IMR-90 (cell line): ENCODE measurements around the gene RYR3.

Experiments
- BHLHE40 ChIP-seq: fragments of 150-350 bp; IDR thresholded peaks from 2 replicates; pipeline ENCODE4 v1.6.1; 2016; ENCODE audit warnings: mild to moderate bottlenecking, low read depth, low read length
- CTCF ChIP-seq: conservative IDR thresholded peaks from 2 replicates; pipeline ENCODE4 v1.5.1; 2012; ENCODE audit warnings: mild to moderate bottlenecking, low read depth, low read length, improper control_type of control experiment
- ELK1 ChIP-seq: fragments of 150-350 bp; IDR thresholded peaks from 2 replicates; pipeline ENCODE4 v1.6.1; 2016; ENCODE audit warnings: low read depth, mild to moderate bottlenecking, low read length, moderate library complexity, borderline replicate concordance
- MAFK ChIP-seq: IDR thresholded peaks from 2 replicates; pipeline ENCODE4 v1.6.1; 2012; ENCODE audit warnings: low read depth, low read length, improper control_type of control experiment
- MXI1 ChIP-seq: IDR thresholded peaks from 2 replicates; pipeline ENCODE4 v1.6.1; 2012; ENCODE audit warnings: low read depth, mild to moderate bottlenecking, low read length, moderate library complexity, borderline replicate concordance
- POLR2A ChIP-seq: IDR thresholded peaks from 2 replicates; pipeline ENCODE4 v1.6.1; 2012; ENCODE audit warnings: mild to moderate bottlenecking, low read depth, low read length
- RFX5 ChIP-seq: IDR thresholded peaks from 2 replicates; pipeline ENCODE4 v1.8.0; 2012; ENCODE audit warnings: low read depth, mild to moderate bottlenecking, low read length, moderate library complexity

GRCh38 chr15:33449810-33450209, 139.0 kb downstream of the RYR3 start:
- TF ChIP-seq BHLHE40 (no peak), MAFK (no peak), CTCF (no peak), POLR2A (no peak), MXI1 (no peak), ELK1 (no peak), RFX5 (no peak)
